GM18511 (cell line): ENCODE results near the gene OR8H1.

Source experiments
- ATAC-seq: cut with Tn5 transposase; IDR thresholded peaks from one replicate; pipeline ENCODE4 v1.9.1; 2021; ENCODE audit warnings: mild to moderate bottlenecking, moderate library complexity; ENCODE audit not compliant: unreplicated experiment

Gene OR8H1

GRCh38 chr11:56292154-56292553, at the start of gene OR8H1:
Gene OR8H1, minus strand, starts transcription at chr11:56292254. Its CDS starts 1,192 bp downstream, at chr11:56291062.
- ATAC-seq: no peak

- ATAC-seq: no peak
Observed at GRCh38 chr11:56340289-56340688, 48.2 kb upstream of the OR8H1 start.

DNA sequence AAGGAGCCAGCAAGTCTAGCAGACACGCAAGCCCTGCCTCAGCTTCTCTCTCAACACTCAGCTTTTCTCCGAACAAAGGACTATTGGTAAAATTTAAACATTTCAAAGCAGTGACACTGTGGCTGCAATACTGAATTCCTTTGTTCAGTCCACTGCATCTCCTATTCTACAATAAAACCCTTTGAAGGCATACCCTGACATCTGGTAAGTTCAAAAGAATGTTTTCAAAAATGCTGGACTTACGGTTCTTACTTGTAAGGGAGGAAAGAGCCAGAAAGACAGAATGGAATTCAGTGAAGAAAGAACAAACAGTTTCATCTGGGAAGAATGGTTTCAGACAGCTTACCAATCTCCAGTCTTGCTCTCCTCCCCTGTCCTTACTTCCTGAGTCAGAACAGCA, 41.1 kb upstream of the OR8H1 start:
- no peak for ATAC-seq

DNA sequence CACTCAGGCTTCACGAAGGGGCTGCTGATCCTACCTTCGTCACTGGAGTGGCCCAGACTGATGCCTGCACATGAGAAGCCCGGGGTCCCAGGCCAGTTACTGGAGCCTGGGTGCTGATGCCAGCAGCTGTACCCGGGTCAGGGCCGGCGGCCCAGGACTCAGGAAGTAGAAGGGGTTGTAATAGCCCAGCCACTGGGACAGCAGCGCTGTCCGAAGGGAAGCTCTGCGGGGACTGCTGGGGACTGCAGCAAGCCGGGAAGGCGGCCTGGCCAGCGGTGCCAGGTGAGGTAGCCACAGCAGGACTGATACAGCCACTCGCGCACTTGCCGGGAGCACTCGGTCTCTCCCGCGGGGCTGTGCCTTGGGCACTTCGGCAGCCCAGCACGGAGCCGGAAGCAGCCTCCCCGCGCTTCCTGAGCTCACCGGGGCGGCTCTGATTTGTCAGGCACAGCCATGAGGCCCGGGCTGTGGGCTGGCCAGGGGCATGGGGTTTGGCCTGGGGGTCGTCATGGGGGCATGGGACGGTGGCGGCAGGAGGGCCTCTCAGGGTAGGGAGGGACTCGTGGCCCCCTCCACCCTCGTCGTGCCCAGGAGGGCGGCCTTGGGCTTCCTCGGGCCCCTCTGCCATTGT, 39.9 kb upstream of the OR8H1 start:
- ATAC-seq: no peak

DNA sequence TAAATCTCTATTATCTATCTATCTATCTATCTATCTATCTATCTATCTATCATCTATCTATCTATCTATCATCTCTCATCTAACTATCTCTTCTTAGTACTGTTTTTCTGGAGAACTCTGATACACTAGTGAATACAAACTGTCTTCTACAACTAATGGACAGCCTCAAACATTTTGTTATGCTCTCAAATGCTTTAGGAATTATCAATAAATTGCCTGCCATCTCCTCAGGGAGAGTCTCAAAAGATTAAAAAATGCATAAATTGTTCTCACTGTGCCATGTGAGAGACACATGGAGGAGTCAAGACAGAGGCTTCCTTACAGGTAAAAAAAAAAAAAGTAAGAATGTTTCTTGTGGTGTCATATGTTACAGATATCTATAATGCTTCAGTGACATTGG, 22.8 kb upstream of the OR8H1 start, which contains the start of gene OR8K3:
Gene OR8K3 (plus strand): TSS at position 301 of the 400 bp plus-strand sequence. CDS start 3,163 bp downstream, outside the sequence.
- no peak for ATAC-seq

DNA sequence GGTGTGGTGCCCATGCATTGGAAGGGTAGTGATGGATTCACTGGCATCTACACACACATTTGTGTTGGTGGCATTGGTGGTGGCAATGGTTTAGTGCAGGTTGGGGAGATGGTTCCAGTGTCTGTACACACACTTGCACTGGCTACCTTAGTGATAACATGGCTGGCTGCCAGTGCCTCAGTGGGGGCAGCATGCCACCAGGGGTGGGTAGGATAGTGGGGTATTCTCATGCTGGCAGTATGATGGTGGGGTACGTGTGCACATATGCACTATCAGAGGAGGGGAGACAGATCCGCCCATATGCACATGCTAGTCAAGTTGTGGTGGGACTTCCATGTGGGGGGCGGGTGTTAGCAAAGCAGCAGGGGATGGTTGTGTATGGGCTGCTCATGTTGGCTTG, 15.8 kb upstream of the OR8H1 start:
- no peak for ATAC-seq

GRCh38 chr11:56296898-56297297, 4.8 kb upstream of the OR8H1 start:
- ATAC-seq: no peak

- ATAC-seq: no peak
Observed at GRCh38 chr11:56273854-56274253, 18.2 kb downstream of the OR8H1 start, which contains the start of gene OR5T1. Gene OR5T1, plus strand, starts transcription at chr11:56274154. Its CDS starts 1,485 bp downstream, at chr11:56275639.

- ATAC-seq: no peak
Observed at GRCh38 chr11:56271092-56271491, 21.0 kb downstream of the OR8H1 start.

DNA sequence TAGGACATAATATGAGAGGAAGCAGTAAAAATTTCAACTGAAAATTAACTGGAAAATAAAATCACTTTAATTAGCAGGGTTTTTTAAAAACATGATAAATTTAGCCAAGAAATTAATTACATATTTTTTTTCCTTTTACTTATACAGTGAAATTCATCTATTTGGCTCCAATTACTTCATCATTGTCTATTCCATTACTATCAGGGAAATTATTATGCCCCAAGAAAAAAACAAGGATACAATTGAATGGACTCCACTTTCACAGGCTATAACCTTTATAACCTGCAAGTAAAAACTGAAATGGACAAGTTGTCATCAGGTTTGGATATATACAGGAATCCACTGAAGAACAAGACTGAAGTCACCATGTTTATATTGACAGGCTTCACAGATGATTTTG, 40.1 kb downstream of the OR8H1 start, which contains the start of gene OR5T3:
Gene OR5T3 (plus strand): TSS at position 301 of the 400 bp plus-strand sequence. CDS start 0 bp downstream, at position 301.
- no peak for ATAC-seq
